HUDEP-2 (cell line): Measurements from ENCODE around the gene HNF1B.
"Not testable (repeated sequence)": the region's sequence is repeated elsewhere in the genome, so short reads cannot be mapped to it uniquely, and the experiment has no call there.

Experiments used
- DNase-seq, 76 experiments: peaks; one replicate each; lab custom pipeline; 2025; ENCODE audit not compliant: unreplicated experiment in 76 of 76; lab: John Stamatoyannopoulos, UW

The HNF1B gene

DNA sequence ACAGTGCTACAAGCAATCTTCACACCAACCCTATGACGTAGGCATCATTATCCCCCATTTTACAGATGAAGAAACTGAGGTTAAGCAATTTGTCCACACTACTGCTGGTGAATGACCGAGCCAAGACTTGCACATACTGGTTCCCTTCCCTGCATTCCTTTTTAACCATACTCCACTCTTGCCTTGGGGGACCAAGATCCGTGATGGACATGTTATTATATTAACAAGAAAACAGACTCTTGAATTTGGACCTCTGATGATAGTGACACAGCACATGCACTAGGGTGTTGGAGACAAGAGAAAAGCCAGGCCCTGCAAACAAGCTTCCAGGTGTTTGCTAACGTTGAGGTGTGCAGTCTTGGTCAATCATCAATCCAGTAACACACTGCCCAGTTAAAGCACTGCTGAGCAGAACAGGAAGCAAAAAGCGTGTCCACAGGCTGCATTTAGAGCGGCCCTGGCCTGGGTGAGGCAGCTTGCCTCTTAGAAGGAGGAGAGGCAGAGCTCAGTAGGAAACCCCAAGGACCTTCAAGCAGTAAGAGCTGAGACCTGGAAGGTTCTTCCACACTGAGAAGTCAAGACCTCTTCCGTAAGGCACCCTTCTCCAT lies 36.7 kb downstream of the HNF1B start:
- no peak for DNase-seq

DNA sequence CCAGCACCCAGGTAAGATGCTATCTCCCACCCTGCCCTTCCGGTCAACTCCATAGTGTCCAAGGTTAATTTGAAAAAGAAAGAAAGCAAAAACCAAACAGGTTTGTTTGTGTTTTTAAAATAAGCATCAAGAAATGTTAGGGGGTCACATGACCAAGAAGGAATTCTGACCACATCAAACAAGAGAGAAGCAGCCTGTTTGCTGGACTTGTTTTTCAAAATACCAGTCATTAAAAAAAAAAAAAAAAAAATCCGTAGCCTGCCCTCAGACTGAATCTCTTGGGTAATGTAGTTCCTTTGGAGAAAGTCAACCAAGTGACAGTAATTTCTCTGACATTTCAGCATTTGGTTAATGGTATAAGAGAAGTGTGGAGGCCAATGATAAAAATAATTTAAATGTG lies 38.4 kb downstream of the HNF1B start:
- no peak for DNase-seq

DNA sequence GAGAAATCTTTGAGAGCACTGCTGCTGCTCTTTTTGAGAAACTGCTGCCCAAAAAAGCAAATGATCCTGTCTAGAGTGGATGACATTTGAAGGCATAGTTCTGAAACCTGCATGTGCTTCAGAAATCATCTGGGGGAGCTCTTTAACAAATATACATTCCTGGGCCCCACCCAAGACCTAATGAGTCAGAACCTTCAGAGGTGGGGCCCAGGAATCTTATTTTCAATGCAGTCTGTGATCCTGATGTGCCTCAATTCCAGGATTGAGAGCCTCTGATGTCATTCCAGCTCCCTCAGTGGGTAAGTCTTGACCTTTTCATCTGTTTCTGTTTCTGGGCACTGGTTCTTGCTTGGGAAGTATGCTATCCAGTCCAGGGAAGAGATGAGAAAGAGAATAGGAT lies 42.3 kb downstream of the HNF1B start:
- DNase-seq, result peak in 7 of 76 experiments; percentile 7 to 34 (median 25)

DNA sequence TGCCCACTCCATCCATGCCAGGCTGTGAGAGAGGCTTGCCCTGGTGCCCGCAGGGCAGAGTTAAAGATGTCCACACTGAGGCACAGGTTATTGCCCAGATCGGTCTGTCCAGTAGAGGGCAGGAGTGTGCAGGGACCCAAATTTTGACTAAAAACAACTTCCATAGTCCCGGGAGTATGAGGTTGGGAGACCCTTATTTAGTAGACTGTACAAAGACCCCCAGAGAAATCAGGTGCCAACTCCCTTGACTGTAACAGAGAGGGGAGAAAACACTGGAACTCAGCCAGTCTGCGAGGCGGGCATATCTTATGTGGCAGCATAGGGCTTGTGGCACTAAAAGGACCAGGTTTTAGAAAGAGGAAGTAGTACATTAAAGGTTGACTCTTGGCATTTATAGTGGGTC lies 43.4 kb downstream of the HNF1B start:
- DNase-seq, result peak in 50 of 76 experiments; percentile 4 to 66 (median 34)

DNA sequence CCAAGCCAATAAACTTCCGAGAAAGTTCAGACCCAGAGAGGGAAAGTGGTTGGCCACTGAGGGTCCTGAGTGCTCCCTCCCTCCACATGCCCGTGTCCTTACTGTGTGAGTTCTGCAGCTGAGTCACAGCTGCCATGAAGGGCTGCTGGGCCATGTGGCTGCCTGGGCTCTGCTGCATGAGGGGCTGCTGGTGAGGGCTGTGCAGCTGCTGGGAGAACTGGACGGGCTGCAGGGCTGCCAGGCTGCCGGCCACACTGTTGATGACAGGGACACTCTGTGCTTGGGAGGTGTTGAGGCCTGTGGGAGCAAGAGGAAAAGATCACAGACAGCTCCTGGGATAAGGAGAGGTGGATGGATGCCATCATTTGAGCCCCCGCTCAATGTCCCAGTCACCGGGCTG lies 44.0 kb downstream of the HNF1B start:
- DNase-seq, result no peak

DNA sequence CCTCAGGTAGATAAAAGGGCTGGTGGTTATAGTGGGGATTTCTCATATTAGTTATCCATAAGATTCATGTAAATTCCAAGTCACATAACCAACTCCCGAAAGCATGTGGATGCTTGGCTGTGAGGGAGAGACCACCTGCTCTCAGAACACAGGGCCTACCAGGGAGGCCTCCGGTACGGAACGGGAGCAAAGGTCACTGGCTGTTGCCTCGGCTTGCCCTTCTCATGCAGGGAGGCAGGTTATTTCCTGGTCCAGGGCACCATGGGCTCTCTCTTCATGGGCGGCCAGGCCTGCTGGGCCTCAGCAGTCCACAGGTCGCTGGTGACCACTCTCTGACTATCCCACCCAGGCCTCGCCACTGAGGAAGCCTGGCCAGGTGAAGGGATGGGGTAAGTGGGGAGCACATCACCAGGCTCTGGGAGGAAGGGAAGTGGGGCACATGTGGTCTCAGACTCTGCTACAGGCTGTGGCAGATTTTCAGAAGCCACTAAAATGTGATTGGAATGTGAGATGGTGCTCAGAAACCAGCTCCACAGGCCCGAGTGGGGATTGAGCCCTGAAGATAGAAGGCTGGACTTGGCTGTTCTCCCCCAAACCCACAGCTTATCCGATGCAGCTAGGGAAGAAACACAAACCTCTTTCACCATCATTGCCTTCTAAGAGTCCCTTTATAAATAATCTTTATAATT lies 45.4 kb downstream of the HNF1B start:
- DNase-seq, result no peak

DNA sequence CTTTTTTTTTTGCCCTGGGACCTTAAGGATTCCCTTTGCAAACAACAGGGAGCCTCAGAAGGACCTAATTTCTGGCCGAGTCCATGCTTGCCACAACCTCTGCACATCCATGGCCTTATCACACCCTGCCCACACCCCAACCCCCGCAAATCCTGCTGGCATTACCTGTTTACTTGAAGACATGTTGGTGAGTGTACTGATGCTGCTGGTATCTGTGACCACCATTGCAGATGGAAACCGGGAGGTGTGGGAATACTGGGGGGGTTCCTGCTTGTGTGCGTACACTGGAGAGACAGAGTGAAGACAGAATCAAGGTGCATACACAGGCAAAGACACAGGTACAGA lies 46.0 kb downstream of the HNF1B start:
- DNase-seq, result no peak

DNA sequence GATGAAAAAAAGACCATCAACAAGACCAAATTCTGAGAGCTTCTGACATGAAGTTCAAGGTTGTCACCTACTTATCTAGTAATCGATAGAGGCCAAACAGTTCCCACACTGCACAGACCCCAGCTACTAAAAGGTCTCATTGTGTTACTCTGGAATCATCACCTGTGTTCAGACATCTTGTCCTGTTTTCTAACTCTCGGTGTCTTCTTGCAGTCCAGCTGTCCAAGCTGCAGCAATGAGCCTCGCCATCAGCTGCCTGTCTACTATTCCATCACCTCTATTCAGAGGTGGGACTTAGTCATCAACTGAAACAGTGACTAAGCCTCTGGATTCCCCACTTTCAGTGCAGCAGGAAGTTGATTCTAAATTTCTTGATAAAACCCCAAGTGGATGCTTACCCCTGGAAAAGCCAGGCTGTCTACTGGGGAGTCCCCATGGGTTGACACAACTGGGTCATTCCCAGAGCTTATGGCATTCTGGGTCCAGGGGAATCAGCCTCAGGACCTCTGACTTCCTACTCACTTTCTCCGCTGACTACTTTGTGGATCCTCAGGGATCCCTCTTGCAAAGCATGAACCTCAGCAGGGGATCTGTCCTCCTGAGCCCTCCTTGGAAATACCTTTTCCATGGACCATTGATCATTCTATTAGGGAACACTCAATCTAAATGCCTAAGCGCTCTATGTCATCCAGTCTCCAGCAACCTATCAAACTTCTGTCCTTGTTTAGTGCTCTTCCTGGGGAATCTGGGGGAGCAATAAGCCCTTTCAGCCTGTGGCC lies 46.5 kb downstream of the HNF1B start:
- no peak for DNase-seq

DNA sequence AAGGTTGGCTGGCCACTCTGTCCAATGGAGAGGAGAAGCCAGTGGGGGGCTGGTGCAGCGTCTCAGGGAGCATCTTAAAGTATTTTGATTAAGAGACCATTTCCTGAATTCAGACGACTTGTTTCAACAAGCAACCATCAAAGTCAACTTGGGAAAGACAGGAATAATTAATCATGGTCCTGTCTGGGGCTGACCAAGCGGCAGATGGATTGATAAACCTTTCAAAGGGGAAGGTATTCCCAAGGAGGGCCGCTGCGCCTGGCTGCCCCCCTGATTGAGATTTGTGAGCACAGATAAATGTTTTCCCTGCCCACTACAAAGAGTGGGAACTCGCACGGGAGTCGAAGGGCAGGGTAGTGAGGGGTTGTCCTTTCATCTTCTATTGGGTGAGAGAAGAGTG lies 47.5 kb downstream of the HNF1B start:
- DNase-seq, result no peak

DNA sequence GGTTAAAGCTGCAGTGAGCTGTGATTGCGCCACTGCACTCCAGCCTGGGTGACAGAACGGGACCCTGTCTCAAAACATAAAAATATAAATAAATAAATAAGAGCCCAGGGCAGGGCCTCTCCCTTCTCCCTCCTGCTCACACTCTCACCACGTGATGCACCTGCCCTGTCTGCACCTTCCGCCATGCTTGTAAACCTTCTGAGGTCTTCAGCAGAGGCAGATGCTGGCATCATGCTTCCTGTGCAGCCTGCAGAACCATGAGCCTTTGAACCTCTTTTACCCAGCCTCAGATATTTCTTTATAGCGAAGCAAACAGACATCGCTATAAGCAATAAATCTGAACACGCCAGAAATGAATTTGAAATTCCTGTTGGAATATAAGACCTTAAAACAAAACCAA lies 48.5 kb downstream of the HNF1B start:
- no peak for DNase-seq

DNA sequence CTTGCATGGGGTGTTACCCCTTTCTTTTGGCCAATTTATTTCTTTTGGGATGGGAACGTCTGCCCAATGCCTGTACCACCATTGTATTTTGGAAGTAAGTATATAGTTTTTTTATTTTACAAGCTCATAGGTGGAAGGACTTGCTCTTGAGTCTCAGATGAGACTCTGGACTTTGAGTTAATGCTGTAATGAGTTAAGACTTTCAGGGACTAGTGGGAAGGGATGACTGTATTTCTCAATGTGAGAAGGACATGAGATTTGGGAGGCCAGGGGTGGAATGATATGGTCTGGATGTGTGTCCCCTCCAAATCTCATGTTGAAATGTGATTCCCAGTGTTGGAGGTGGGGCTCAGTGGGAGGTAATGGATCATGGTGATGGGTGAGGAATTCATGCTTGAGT lies 49.1 kb downstream of the HNF1B start:
- no peak for DNase-seq

DNA sequence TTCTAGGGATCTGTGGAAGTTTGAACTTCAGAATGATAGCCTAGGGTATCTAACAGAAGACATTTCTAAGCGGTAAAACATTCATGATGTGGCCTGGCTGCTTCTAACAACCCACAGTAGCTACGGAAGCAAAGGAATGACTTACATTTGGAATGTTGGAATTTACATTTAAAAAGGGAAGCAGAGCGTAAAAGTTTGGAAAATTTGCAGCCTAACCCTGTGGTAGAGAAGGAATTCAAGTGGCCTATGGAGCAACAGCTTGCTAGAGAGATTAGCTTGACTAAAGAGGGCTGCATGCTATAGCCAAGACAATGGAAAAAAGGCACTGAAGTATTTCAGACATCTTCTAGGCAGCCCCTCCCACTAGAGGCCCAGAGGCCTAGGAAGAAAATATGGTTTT lies 50.1 kb downstream of the HNF1B start:
- no peak for DNase-seq

DNA sequence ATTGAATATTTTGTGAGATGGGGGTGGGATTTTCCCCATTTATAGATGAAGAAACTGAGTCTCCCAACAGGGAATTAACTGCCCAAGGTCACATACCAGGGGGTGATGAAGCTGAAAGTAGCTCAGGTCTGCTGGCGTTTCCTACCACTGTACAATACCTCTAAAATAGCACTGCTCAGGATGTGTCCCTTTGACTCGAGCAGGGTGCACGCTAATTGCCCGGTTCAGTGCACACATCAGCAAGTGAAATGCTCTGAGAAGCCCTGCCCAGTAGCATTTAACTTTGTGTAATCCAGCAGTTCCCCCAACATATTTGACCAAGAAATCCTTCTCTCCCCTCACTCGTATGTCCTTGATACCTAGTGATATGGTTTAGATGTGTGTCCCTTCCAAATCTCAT lies 51.5 kb downstream of the HNF1B start:
- DNase-seq, result no peak

DNA sequence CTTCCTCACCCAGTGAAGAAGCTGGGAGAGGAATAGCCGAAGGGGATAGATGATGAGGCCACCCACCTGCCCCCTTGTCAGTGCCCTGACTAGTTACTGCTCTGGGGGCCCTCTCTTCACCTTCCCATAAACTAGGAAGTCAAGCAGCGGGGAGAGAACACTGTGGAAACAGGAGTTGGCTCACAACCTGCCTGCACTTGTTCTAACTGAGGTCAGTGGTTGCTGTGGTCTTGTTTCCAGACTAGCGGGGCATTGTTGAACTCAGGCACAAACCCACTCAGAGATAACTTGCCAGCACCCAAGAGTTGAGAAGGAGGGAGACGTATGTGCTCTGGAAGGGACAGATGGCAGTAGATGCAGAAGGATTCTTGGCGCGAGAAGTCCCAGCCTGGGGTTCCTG lies 53.1 kb downstream of the HNF1B start:
- DNase-seq, result no peak

DNA sequence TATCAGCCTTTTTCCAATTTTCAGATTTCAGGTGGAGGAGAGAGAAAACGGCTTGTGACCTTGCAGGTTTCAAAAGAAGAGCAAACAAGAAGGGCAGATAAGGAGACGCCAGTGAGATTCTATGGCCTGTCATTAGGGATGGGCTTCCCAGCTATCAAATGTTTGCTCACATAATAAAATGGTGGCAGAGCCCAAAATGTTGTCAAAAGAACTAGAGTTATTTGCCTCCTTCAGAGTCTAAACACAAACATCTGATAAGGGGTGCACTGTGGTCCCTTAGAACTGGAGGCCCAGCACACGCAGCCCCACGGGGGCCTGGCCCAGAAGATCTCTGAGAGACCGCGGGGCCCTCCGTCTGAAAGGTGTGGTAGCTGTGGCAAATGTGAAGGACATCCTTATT lies 55.5 kb downstream of the HNF1B start:
- DNase-seq, result no peak

DNA sequence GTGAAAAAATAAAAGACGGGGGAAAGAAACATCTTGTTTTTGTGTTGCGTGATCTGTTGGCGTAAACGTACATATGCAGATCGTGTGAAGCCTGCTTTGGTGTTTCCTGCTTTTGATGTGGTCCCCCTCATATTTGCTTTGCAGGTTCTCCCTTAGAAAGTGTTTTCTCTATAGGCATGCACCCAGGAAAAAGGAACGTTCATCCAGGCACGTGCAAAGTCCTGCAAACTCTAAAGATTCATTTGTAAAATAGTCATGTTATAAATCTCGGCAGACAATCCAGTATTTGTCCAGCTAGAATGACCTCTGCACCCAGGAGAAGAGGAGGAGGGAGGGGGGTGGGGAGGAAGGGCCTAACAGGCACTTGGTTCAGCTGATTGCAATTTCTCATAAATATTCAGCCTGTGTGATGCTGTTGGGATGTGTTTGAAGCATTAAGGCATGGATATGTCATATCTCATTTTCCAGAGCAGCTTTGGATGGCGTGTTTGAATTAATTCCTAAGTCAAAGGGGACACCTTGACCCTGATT lies 61.3 kb downstream of the HNF1B start:
- no peak for DNase-seq

DNA sequence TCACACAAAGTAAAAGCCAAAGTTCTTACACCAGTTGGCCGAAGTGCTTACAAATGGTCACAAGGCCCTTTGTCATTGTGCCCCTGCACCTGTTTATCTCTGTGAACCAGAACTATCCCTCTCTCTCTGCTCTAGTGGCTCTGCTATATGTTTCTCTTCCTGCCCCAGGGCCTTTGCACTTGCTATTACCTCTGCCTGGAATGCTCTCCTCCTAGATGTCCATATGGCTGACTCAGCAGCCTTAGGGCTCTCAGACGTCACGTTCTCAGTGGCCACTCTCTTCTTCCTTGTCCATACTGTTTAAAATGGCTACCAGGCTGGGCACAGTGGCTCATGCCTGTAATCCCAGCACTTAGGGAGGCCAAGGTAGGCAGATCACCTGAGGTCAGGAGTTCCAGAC lies 62.9 kb downstream of the HNF1B start:
- DNase-seq, result no peak

DNA sequence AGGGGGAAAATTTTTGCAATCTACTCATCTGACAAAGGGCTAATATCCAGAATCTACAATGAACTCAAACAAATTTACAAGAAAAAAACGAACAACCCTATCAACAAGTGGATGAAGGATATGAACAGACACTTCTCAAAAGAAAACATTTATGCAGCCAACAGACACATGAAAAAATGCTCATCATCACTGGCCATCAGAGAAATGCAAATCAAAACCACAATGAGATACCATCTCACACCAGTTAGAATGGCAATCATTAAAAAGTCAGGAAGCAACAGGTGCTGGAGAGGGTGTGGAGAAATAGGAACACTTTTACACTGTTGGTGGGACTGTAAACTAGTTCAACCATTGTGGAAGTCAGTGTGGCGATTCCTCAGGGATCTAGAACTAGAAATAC lies 64.9 kb downstream of the HNF1B start:
- not testable (repeated sequence) for DNase-seq

DNA sequence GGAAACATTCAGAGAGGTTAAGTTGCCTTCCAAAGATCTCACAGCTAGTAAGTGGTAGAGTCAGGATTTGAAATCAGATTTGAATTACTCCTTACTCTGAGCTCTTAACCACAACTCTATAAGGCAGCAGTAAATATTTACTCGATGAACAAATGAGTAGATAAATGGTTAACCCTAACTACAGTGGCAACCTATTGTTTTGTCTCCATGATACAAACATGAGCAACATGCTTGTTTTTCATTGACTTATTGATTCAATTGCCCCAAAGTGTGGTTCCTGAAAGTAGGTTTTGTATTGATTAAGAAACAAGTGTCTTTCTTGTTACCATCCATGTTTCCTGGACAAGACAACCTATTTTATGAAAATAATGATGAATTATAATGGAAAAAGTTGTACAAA lies 66.8 kb downstream of the HNF1B start:
- DNase-seq, result no peak

DNA sequence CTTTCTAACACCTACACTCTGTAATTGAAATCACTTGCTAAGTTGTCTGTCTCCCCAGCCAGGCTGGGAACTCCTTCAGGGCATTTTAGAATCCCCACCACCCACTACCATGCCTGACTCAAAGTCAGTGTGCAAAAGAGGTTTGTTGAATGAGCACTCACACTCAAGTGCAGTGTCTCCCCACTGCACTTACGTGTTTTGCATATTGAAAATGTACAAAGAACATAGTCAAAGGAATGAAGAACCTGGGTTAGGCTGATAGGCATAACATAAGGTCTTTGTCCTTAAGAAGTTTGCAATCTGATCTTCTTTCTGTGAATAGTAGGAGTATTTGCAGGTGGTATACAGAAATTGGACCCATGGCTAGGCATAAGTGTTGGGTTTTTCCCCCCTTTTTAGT lies 67.8 kb downstream of the HNF1B start:
- DNase-seq, result no peak

DNA sequence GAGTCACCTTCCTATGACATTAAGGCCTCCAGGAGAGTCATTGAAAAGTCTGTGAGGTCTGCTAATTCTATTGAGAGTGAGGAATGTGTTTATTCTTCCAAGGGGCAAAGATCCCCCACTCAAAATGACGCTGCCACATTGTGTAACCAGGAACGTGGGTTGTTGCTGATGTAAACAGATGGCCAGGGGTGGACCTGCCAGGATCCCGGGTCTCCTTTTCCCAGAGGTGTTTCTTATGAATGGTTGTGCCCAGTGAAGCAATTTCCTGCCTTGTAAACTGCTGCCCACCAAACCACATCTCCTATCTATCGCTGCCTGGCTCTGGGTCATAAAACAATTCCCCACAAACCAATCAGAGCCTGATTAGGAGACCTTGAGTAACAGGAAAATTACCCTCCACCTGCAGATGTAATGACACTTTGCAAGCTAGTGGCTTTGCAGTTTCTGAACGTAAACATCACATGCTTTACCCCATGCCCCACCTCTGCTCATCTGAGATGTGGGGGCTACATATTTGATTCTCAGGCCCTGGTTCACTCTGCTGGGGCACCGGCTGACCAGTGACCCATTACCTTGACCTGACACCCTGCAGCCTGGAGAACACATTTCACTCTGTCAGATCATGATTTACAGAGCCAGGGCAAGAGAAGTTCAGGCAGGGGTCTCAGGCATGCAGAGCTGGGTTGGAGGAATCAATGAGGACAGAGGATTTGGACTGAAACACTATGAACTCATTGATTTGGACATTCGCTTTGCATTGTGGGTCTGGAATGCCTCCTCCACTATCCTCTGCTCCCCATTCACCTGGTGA lies 68.5 kb downstream of the HNF1B start:
- no peak for DNase-seq
